A673 (cell line): ENCODE data around the gene RAB33B.

Experiments
- EZH2 ChIP-seq: fragments of 200-600 bp; sonication (generic); IDR thresholded peaks from 2 replicates; pipeline ENCODE4 v1.6.1; 2017; ENCODE audit warnings: borderline replicate concordance, low read depth, mild to moderate bottlenecking, mixed read lengths, antibody characterized with exemption, low read length; ENCODE audit not compliant: poor library complexity, severe bottlenecking
- TF ChIP-seq, protein P1 (sequence below): fragments of 300-800, 200-600 bp; sonication (generic); conservative IDR thresholded peaks from 2 replicates; pipeline ENCODE4 v1.5.1; 2017; ENCODE audit warnings: low read depth, mild to moderate bottlenecking, antibody characterized with exemption, low read length, moderate library complexity, mixed read lengths

DNA sequence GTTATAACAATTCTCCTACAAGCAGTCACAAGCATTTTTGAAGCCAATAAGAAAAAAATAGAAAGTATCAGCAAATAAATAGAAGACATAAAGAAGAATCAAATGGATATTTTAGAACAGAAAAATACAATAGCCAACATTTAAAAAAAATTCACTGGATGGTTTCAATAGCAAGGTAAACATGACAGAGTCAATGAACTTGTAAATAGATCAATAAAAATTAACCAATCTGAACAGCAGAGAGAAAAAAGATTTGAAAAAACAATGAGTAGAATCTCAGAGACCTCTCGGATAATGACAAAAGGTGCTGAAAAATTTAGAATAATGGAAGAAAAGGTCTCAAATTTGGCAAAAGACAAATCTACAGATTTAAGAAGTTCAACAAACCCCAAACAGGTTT is 33.3 kb upstream of the RAB33B start:
- TF ChIP-seq, protein P1, sequence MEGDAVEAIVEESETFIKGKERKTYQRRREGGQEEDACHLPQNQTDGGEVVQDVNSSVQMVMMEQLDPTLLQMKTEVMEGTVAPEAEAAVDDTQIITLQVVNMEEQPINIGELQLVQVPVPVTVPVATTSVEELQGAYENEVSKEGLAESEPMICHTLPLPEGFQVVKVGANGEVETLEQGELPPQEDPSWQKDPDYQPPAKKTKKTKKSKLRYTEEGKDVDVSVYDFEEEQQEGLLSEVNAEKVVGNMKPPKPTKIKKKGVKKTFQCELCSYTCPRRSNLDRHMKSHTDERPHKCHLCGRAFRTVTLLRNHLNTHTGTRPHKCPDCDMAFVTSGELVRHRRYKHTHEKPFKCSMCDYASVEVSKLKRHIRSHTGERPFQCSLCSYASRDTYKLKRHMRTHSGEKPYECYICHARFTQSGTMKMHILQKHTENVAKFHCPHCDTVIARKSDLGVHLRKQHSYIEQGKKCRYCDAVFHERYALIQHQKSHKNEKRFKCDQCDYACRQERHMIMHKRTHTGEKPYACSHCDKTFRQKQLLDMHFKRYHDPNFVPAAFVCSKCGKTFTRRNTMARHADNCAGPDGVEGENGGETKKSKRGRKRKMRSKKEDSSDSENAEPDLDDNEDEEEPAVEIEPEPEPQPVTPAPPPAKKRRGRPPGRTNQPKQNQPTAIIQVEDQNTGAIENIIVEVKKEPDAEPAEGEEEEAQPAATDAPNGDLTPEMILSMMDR = no peak
- no peak for TF ChIP-seq EZH2
